ENCODE data around the gene FDX1.

The FDX1 gene

DNA sequence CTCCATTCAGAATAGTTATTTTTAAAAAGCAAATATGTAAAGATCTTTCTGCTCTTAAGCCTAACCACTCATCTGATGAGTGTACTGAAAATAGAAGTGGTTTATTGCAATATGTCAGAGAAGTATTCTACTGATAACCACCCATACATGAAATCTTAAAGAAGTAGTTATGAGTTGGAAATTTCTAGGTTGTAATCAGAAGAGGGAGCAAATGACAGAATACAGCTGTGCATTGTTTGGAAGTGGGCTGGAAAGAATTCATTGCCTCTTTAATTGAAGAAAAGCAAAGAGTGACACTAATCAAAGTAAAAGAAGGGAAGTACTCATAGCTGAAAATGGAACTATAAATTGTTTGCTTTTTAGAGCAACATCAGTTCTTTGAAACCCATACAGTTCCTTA lies 39.4 kb downstream of the FDX1 start:
- DNase-seq = no peak

DNA sequence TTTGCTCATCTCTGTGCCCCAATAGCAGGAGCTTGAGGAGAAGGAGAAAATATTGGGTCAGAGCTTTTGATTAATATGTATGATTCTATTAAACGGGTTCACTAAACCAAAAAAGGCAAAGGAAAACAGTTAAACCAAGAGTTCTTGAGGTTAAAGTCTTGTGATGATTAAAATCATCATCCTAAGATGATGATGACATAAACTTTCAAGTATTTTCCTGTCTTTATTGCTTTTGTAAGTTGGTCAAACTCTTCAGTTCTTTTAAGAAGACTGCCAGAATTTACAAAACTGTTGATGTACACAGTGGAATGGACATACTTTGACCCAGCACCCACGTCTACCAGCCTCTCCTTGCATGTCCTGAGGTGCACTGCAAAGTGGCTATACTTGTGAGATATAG lies 41.0 kb downstream of the FDX1 start:
- DNase-seq = no peak

DNA sequence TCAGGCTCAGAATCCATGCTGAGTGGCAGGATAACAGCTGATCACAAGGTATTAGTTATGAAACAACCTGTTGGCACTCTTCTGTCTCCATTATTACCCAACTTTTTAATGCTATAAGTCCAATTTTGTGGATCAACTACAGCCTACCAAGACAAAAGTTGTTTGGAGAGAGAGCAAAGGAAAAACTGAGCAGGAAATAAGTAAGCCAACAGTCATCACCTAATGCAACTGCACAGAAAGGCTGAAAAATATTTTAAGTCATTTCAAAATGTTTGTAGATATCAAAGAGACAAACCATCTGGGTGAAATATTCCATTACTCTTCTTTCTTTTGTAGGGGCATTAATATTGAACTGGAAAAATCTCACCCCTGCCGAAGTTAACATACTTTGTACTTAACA lies 41.6 kb downstream of the FDX1 start:
- no peak for DNase-seq

DNA sequence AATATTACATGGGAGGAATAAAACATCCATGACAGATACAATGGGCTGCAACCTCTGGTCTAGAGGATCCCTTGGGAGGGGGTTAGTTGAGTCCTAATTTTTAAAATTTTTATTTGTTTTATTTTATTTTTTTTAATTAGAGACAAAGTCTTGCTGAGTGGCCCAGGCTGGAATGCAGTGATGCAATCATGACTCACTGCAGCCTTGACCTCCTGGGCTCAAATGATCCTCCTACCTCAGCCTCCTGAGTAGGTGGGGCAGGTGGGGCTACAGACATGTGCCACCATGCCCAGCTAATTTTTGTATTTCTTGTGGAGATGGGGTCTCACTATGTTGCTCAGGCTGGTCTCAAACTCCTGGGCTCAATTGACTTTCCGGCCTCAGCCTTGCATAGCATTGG lies 43.1 kb downstream of the FDX1 start:
- DNase-seq = no peak

DNA sequence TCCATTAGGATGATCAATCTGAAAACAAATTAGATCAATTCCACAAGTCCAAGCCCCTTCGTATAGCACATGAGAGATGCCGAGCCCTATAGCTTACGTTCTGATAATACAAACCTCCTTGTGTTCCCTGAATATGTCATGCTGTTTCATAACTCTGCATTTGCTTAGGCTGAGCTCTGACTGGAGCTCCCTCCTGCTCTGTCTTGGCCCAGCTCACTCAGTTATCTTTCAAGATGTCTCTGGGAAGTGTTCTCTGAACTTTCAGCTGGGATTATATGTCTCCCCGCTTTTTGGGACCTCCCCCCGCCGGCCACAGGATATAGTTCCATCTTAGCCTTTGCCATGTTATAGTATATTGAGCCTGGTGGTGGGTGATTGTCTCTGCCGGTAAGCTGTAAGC lies 44.0 kb downstream of the FDX1 start:
- DNase-seq = no peak

DNA sequence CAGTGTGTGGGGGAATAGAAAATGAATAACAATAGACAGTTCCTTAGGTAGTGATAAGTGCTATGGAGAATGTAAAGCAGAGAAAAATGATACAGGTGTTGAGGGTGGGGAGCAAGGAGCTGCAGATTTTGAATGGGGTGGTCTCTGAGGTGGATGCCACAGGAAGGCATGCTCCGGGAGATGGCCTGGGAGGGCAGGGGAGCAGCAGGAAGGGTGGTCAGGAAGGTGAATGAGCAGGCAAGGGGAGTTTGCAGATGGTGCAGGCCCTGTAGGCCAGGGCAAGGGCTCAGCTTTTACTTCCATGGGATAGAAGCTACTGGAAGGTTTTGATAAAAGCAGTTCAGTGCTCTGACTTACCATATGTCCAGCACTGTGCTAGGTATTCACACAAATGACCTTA lies 44.8 kb downstream of the FDX1 start:
- no peak for DNase-seq

DNA sequence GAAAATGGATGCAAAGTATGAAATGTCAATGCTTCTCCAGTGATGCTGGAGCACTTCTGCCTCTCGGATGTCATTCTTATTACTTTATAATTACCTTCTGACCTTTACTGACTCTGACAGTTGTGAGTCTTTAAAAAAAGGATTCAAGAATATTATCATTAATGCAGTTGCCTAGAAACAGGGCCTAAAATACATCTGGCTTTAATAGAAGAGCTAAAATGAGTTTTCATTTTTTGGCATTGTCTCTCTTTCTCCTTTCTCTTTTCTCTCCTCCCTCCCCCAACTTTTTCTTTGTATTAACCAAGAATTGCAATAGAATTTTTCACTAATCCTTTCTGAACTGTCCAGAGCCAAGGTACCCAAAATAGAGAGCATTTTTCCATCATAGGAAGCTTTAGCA lies 45.9 kb downstream of the FDX1 start:
- no peak for DNase-seq

DNA sequence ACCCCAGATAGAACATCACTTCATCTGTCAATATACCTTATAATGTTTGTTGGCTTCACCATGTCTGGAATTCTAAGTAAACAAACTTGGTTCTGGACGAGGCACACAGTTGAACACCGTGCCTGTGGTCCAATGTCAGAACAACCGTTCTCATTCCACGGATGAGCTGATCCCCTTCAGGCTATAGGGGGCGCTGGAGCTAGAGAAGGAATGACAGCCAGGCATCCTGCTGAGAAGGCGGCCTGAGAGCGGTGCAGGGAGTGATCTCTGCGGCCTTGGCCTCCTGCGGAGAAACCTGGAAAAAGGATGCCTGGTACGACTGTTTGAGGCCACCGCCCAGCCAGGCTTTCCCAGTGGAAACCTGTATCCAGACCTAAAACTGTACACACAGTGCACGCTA lies 48.7 kb downstream of the FDX1 start:
- DNase-seq = no peak

DNA sequence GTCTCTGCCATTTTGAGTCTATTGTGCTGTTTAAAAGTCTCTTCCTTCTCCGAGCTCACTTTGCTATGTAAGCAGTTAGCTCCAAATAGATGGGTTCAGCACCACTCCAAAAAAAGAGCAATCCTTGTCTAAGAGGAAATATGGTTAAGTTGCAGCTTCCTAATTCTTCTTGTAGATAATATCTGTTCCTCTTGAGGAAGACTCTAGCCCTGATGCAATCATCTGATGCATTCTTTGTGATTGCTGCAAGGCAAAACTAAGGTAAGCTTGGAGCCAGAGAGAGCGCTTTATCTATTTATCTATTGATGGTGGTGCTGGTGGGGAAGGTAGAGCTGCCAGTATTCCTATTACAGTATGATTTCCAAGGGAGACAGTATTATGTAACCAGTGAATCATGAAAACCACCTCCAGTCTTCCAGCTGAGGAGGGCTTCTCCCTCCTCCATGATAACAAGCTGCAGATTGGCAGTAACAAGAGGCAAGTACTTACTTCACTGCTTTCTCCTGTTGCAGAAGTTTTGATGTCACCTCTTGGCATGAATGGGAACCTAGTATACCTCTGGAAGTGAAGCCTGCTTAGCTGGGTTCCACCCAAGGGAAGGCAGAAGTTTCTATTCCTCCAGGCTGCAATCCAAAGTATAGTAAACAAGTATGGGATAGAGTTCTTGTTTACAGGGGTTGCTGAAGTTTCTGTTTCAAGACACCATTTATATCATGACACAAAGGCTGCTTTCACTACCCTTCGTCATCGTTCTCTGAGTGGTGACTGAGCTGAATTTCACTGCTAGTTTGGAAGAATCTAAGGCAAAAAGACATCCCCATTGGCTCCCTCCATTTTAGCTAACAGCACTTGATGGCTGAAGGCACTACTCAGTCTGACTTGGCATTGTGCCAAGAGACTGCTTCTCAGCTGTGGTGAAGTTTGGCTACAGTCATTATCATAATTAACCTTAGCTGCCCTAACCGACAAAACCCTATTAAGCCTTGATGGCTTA lies 49.7 kb downstream of the FDX1 start:
- no peak for DNase-seq

DNA sequence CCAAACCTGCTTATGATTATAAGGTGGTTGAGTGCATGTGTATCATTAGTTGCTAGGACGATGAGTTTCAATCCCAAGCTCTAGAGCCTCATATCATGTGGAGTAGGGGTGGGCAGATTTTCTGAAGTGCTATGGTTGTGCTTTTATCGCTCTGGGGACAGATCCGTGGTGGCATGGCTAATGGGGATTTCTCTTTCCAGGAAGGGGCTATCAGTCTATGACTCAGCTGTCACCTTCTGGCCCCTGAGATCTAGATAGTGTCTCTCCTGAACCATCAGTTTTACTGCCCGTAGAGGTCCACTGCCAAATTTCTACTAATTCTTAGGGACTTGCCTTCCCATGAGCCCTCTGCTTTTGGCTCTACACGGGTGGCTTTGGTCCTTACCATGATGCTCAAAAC lies 51.8 kb downstream of the FDX1 start:
- no peak for DNase-seq

DNA sequence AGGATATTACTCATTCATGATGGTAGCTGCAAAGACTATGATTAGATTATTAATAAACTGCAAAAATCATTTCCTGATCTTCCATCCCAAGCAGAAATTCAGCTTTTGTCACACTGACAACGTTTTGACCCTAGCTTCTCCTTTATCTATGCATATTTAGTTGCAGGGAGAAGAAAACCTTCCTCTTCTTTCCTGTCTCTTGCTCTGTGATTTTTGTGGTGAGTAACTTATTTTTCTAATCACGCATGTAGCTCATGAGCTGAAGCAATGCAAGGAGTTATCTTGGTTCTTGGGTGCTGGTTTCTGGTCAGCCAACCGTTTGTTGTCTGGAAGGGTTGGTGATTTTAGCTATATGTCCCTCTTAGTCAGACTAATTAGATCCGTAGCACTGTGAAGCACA lies 56.4 kb downstream of the FDX1 start:
- no peak for DNase-seq

DNA sequence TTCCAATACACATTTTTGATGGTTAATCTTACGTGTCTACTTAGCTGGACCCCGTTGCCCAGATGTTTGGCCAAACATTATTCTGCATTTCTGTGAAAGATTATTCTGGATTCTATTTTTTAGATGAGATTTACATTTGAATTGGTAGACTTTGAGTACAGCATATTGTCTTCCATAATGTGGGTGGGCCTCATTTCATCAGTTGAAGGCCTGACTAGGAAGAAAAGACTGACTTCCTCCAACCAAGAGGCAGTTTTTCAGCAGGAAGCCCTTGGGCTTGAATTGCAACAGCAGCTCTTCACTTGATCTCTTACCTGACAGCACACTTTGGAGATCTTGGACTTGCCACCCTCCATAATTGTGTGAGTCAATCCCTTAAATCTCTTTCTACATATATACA lies 58.7 kb downstream of the FDX1 start:
- DNase-seq = no peak

DNA sequence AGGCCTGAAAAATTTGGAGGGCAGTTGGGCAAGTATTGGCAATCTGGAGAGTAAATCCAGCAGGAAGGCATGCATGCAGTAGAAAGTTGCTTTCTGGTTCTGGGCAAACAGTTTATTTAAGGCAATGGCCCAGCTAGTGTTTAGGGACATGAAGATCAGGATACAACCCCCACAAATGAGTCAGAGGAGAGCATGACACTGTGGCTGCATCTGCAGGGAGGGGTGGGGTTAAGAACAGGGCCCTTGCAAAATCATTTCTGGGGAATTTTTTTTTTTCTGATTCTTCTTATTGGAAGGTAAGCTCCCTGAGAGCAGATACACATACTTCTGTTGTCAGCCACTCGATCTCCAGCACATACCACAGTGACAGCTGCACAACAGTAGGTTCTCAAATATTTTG lies 61.1 kb downstream of the FDX1 start:
- no peak for DNase-seq

DNA sequence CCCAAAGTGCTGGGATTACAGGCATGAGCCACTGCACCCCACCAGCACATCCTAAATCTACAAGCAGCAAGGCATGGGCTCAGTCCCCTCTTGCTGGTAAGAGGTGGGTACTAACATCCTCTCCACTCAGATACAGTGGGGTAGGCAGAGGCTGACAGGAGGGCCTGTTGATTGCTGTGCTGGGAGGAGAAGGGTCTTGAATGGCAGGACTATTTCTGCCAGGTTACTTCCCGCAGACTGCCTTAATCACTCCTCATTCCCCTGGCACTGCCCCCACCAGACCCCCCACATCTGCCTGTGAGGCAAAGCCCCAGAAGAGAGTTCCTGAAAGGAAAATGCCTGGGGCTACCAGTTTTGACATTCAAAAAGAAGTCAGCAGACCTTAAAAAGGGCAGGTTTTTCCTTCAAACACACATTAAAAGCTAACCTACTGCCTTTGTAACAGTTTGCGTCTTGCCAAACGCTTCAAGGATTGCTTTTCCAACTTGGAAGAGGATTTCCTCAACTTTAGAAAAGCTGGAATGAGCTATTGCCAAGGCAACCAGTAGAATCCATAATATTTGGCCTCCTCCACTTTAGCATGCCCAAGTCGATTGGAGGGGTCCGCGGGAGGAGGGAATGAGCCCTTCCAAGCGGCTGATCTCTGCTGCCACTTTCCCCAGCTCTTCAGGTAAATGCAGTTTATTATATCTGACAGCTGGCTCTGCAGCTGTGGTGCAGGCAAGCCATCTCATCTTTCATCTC lies 62.0 kb downstream of the FDX1 start:
- no peak for DNase-seq

DNA sequence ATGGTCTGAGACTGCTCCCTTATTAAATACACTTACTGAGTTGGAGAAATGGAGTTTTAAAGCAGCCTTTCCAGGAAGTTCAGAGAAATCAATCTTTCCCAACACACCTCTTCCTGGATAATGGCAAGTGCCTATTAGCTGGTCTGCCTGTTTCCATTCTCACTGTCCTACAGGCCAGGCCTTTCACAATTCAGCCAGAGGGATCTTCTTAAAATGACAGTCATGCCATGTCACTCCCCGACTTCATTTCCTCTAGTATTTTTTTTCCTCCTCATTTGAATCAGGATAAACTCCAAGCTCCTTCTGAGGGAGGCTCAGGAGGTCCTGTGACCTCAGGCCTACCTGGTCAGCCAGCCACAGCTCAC lies 62.6 kb downstream of the FDX1 start:
- DNase-seq = no peak

DNA sequence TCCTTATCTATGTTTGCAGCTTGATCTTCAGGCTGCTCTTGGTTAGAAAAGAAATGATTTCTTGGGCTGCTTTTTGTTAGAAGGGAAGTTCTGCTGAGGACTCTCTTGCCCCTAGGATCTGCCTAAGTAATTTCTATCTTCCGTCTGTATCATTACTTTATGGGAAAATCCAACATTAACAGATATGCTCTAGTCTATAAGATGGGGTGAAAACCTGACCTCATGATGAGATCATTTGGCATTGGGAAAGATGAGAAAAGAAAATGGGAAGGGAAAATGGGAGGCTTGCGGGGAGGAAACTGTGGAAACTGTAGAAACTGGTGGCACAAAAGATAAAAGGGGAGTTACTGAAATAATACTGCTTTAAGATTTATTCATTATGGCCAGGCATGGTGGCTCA lies 63.6 kb downstream of the FDX1 start:
- no peak for DNase-seq

DNA sequence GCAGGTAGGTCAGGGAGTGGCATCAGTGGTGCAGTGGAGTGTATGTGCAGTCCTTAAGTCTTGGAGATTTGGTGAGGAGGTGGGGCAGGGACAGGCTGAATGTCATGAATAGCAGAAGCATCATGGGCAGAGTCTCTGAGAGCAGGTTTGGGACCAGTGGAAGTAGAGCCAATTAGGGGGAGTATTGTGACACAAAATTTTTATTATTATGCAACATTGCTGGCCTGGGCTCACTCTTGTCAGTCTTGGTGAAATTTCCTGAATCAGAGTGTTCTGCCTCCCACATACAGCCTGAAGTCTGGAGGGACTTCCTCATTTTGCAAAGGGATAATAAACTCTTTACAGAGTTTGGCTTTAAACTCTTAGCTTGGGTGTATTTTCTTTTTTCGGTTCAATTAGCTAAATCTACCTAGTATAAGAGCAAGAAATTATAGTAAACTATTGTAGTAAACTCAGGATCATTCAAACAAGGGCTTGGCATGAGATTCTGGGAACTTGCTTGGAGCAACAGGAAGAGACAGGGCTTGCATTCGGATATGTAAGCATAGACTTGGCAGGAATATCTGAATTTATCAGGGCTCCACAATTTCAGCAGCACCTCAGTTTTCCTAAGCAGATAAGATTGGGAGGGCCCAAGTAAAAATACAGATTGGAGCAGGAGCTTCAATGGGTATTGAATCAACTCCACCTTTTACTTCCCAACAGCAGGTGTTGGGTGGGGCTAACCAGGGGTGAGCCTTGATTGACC lies 67.7 kb downstream of the FDX1 start:
- no peak for DNase-seq

DNA sequence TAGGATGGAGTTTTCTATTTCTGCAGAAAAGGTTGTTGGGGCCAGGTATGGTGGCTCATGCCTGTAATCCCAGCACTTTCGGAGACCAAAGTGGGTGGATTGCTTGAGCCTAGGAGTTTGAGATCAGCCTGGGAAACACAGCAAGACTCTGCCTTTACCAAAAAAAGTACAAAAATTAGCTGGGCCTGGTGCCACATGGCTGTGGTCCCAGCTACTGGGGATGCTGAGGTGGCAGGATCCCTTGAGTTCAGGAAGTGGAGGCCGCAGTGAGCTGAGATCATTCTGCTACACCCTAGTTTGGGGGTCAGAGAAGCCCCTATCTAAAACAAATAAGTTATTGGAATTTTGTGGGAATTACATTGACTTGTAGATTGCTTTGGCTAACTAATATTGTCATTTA lies 71.7 kb downstream of the FDX1 start:
- no peak for DNase-seq

DNA sequence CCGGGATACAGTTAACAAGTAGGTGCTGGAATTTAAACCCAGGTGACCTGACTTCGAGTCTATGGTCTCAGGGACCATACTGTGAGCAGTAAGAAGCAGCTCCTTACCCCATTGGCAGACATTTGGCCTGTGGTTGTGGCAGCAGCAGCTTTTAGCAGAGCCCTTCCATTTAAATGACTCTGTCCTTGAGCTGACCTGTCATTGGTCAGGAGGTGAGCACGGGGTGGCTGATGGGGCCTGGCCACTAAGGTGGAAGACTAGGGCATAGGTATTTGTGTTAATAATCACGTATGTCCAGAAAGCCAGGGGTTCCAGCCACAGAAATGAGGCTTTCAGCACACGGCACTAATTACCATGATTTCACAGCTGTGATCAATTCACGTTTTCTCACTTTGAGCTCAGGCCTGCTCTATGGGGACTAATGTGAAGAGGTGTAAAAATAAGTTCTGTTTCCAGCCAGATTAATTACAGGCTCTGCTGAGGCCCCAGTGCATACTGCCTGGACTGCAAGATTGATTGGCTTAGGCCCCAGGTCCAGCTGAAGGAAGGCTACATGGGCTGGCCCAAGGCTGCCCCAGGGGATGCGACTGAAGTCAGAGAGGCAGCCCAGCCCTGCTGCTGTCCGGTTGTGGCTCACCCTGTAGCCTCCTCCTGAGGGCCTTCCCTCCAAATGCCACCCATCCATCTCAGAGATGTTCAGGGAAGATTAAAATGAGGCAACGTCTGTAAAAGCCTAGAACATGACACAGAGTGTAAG lies 76.0 kb downstream of the FDX1 start:
- DNase-seq = no peak

DNA sequence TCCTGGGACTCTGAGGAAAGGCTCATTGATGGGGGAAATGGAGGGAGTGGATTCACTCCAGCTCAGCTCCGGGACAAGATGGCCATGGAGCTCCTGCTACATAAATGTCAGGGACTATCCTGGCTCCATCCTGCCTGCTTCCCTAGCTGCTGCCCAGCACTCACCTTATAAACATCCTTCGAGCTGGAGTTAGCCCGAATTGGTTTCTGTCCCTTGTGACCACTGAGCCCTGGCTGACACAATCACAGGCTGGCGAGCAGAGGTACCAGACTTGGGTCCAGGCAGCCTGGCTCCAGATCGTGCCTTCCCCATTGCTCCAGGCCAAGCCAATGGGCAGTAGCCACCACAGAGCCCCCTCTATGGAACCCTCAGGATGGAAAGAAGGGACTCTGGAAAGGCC lies 77.6 kb downstream of the FDX1 start:
- DNase-seq = no peak

DNA sequence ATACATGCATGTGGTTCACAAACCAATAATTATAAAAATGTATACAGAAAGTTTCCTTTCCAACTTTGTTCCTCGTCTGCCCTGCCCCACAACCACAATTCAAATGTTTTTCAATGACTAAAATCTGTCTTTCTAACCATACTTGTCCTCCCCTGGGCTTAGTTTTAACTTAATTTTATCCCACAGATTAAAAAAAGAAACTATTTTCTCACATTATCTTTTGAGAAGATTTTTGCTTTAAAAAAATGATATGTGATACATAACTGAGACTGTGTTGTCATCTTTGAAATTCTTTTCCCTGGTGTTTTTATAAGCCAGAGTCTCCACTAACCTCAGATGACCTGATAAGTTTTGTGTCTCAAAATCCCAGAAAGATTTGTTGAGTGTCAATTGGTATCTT lies 79.0 kb downstream of the FDX1 start:
- DNase-seq = no peak

DNA sequence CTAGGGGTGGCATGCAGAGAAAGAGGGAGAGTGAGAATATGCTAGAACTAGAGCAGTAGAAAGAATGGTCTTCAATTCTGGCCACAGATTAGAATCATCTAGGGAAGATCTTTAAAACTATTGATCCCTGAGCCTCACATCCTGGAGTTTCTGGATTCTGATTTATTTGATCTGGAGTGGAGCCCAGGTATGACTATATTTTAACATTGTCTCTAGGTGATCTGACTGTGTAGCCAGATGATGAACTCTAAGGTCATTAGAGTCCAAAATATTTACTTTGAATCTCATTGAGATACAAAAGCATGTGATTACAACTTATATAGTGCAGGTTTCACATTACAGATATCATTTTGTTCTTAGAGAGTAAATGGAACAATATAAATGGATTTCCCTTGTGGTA lies 79.7 kb downstream of the FDX1 start:
- no peak for DNase-seq

DNA sequence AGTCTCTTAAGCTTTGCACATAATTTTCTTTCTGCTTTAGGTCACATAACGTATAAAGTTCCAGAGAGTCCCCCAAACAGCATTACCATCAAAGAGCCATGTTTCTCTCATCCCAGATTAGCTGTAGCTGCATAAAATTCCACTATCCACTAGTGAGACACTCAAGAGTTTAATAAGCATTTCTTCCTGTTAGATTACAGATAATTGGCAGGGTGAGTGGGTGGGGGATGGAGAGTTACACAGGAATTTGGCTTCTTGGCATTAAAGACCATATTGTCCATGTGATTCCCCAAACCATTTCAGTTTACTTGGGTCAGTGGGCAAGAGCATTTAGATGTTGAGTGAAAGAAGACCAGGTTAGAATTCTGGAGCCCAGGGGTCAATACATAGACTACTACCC lies 82.3 kb downstream of the FDX1 start:
- no peak for DNase-seq
